ENCODE measurements around the gene NUAK2. TPM values are rescaled to one million over a fixed set of nuclear protein-coding genes. Genes with fewer than 3 reads are reported as not detected.

Gene NUAK2
- polyA plus RNA-seq, 4 donors: 7.3 to 12.2 (median 10.7) TPM

GRCh38 chr1:205279986-205280385 is 41.6 kb downstream of the NUAK2 start:
- no peak for DNase-seq (ENCODE audit: low read depth in 4 of 4, low spot score in 2 of 4)

GRCh38 chr1:205276689-205277065 is 44.9 kb downstream of the NUAK2 start:
- DNase-seq (ENCODE audit: low read depth in 4 of 4, low spot score in 2 of 4): no peak

GRCh38 chr1:205275916-205276688 is 45.4 kb downstream of the NUAK2 start:
- DNase-seq (ENCODE audit: low read depth in 4 of 4, low spot score in 2 of 4): no peak

GRCh38 chr1:205275133-205275532 is 46.4 kb downstream of the NUAK2 start:
- DNase-seq (ENCODE audit: low read depth in 4 of 4, low spot score in 2 of 4): no peak

GRCh38 chr1:205274041-205274691 is 47.4 kb downstream of the NUAK2 start:
- no peak for DNase-seq (ENCODE audit: low read depth in 4 of 4, low spot score in 2 of 4)

- peak in 1 of 4 donors; percentile 62 for DNase-seq (ENCODE audit: low read depth in 4 of 4, low spot score in 2 of 4)
These were observed 48.0 kb downstream of the NUAK2 start for GRCh38 chr1:205273551-205273982.

- DNase-seq (ENCODE audit: low read depth in 4 of 4, low spot score in 2 of 4): no peak
These were observed 49.0 kb downstream of the NUAK2 start for GRCh38 chr1:205272536-205272935.

GRCh38 chr1:205271745-205272144 is 49.8 kb downstream of the NUAK2 start:
- no peak for DNase-seq (ENCODE audit: low read depth in 4 of 4, low spot score in 2 of 4)

GRCh38 chr1:205271277-205271676 is 50.3 kb downstream of the NUAK2 start:
- DNase-seq (ENCODE audit: low read depth in 4 of 4, low spot score in 2 of 4): no peak

- DNase-seq (ENCODE audit: low read depth in 4 of 4, low spot score in 2 of 4): no peak
These were observed 50.8 kb downstream of the NUAK2 start for GRCh38 chr1:205270764-205271163.

- no peak for DNase-seq (ENCODE audit: low read depth in 4 of 4, low spot score in 2 of 4)
These were observed 51.3 kb downstream of the NUAK2 start for GRCh38 chr1:205270271-205270670.

GRCh38 chr1:205269711-205270110 is 51.8 kb downstream of the NUAK2 start:
- DNase-seq (ENCODE audit: low read depth in 4 of 4, low spot score in 2 of 4): no peak

- DNase-seq (ENCODE audit: low read depth in 4 of 4, low spot score in 2 of 4): no peak
These were observed 52.5 kb downstream of the NUAK2 start for GRCh38 chr1:205268846-205269680.

- DNase-seq (ENCODE audit: low read depth in 4 of 4, low spot score in 2 of 4): no peak
These were observed 54.1 kb downstream of the NUAK2 start for GRCh38 chr1:205267306-205267902.

GRCh38 chr1:205266611-205267305 is 54.8 kb downstream of the NUAK2 start:
- DNase-seq (ENCODE audit: low read depth in 4 of 4, low spot score in 2 of 4): no peak

GRCh38 chr1:205263580-205264190 is 57.9 kb downstream of the NUAK2 start:
- no peak for DNase-seq (ENCODE audit: low read depth in 4 of 4, low spot score in 2 of 4)

- DNase-seq (ENCODE audit: low read depth in 4 of 4, low spot score in 2 of 4): no peak
These were observed 58.8 kb downstream of the NUAK2 start for GRCh38 chr1:205262731-205263171.

- no peak for DNase-seq (ENCODE audit: low read depth in 4 of 4, low spot score in 2 of 4)
These were observed 59.4 kb downstream of the NUAK2 start for GRCh38 chr1:205261946-205262691.
